A549 (cell line): Measurements from ENCODE around the gene RIPK4.

ENCODE experiments used
- CEBPB ChIP-seq, 2 experiments: fragments of >200 bp in 1 of 2; sonication (Bioruptor Twin) in 1 of 2; formaldehyde crosslinking in 1 of 2; IDR thresholded peaks; 2 replicates each; pipeline ENCODE4 v1.6.1; 2012 to 2016
- CTCF ChIP-seq: fragments of >200 bp; sonication (Bioruptor Twin); formaldehyde crosslinking; IDR thresholded peaks from 3 replicates; pipeline ENCODE4 v1.5.1; 2016
- EP300 ChIP-seq, 2 experiments: fragments of >200 bp; sonication (Bioruptor Twin); formaldehyde crosslinking; IDR thresholded peaks; 2 replicates in 1 of 2; 3 replicates in 1 of 2; pipeline ENCODE4 v1.6.1; 2016 to 2017
- JUN ChIP-seq, 2 experiments: fragments of >200 bp; sonication (Bioruptor Twin); formaldehyde crosslinking; IDR thresholded peaks; 2 replicates in 1 of 2; 3 replicates in 1 of 2; pipeline ENCODE4 v1.6.1; 2016 to 2017
- JUNB ChIP-seq: fragments of >200 bp; sonication (Bioruptor Twin); formaldehyde crosslinking; IDR thresholded peaks from 2 replicates; pipeline ENCODE4 v1.6.1; 2016
- MAX ChIP-seq: IDR thresholded peaks from 2 replicates; pipeline ENCODE4 v1.6.1; 2012
- MAZ ChIP-seq: fragments of 150-350 bp; IDR thresholded peaks from 2 replicates; pipeline ENCODE4 v1.6.1; 2014; ENCODE audit warnings: antibody characterized with exemption, low read depth, low read length, borderline replicate concordance
- POLR2A ChIP-seq: IDR thresholded peaks from 2 replicates; pipeline ENCODE4 v1.6.1; 2012; ENCODE audit warnings: mild to moderate bottlenecking, low read length
- RAD21 ChIP-seq, 2 experiments: fragments of >200 bp in 1 of 2; sonication (Bioruptor Twin) in 1 of 2; formaldehyde crosslinking in 1 of 2; IDR thresholded peaks in 1 of 2; conservative IDR thresholded peaks in 1 of 2; 2 replicates in 1 of 2; 3 replicates in 1 of 2; pipeline ENCODE4 v1.6.1; 2012 to 2018; ENCODE audit warnings: inconsistent platforms in 1 of 2
- RFX5 ChIP-seq: fragments of 450-650 bp; IDR thresholded peaks from 2 replicates; pipeline ENCODE4 v1.7.1; 2014; ENCODE audit warnings: antibody characterized with exemption, mild to moderate bottlenecking, moderate library complexity
- SMC3 ChIP-seq: fragments of >200 bp; sonication (Bioruptor Twin); formaldehyde crosslinking; IDR thresholded peaks from 3 replicates; pipeline ENCODE4 v1.6.1; 2018; ENCODE audit warnings: inconsistent platforms

GRCh38 chr21:41801321-41802197 is 34.7 kb upstream of the RIPK4 start:
- TF ChIP-seq CTCF (no peak), CEBPB (IDR thresholded peaks at IDR 0.05) (no peak), POLR2A (no peak), JUN (IDR thresholded peaks at IDR 0.05) (no peak), EP300 (IDR thresholded peaks at IDR 0.05) (no peak), RAD21 (conservative IDR thresholded peaks at IDR 0.05 in 1 of 2, IDR thresholded peaks at IDR 0.05 in 1 of 2) (no peak), JUNB (no peak), SMC3 (no peak), RFX5 (no peak), MAZ (no peak), MAX (no peak)
